ENCODE data around the gene UQCRH. TPM values are rescaled to one million over a fixed set of nuclear protein-coding genes. Genes with fewer than 3 reads are reported as not detected.
"Not testable (repeated sequence)": the region's sequence is repeated elsewhere in the genome, so short reads cannot be mapped to it uniquely, and the experiment has no call there.

UQCRH gene
- polyA plus RNA-seq, 3 donors, result 468 to 505 (median 473) TPM

- no peak for DNase-seq (ENCODE audit: low read depth in 3 of 3, low spot score in 2 of 3)
These were observed 5.1 kb upstream of the UQCRH start for GRCh38 chr1:46298387-46298786.

- no peak for DNase-seq (ENCODE audit: low read depth in 3 of 3, low spot score in 2 of 3)
These were observed 2.7 kb upstream of the UQCRH start for GRCh38 chr1:46300673-46301405.

GRCh38 chr1:46301406-46301807 lies 2.1 kb upstream of the UQCRH start:
- DNase-seq (ENCODE audit: low read depth in 3 of 3, low spot score in 2 of 3), result peak in 2 of 3 donors; percentile 10 to 15

DNA sequence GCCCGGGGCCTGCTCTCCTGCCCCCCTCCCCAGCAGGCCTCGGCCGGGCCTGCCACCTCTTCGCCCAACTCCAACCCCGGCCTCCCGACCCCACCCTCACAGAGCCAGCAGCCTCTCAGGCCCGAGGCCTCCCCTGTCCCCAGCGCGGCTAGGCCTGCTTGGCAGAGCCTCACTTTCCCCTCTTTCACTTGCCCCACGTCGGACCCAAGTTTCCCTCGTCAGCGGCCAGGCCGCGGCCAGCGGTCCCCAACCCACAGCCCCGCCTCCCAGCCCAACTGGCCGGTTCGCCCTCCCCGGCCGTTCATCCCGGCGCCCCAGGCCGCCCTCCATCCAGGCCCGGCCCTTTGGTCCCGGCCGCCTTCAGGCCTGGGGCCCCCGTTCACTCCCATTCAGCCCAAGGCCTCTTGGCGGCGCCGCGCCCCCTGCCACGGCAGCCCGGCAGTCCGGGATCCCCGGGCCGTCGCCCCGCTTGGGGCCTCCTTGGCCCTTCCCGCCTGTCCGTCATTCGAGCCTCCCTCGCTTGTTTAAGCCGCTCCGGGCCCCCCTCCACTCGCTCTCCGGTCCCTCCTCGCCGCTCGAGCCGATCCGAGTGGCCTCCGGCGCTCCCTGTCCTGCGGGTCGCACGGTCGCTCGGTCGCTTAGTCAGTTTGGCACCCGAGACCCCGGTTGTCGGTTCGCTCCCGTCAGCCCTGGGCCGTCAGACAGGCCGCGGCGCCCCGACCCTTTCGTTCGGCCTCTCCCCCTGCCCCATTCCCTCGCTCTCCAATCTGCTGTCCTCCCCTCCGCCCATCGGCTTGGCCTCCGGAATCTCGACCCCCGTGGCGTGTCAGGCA lies 1.5 kb upstream of the UQCRH start:
- DNase-seq (ENCODE audit: low read depth in 3 of 3, low spot score in 2 of 3), result peak; percentile 29 to 51 (median 41)

GRCh38 chr1:46302641-46303037 lies 859 bp upstream of the UQCRH start:
- DNase-seq (ENCODE audit: low read depth in 3 of 3, low spot score in 2 of 3), result peak in 2 of 3 donors; percentile 25 to 29

DNA sequence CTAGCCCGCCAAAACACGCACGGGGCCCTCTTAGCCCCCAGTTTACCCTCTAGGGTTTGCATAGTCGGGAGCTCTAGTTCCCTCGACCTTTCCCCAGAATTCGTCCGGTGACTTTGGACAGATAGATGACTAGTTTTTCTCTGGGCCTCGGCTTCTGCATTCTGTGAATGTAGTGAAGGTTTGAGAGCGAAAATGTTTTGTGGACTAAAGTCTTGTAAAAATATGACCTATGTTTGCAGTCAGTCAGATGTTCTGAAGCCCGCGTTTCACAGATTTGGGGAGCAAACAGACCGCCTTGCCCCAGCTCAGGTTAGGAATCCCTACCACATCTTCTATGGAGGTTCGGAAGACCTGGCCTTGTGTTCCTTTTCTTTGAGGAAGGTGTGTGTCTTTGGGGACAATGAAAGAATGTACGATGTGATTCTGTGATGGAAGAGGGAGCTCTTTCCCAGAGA lies 401 bp downstream of the UQCRH start:
- DNase-seq (ENCODE audit: low read depth in 3 of 3, low spot score in 2 of 3), result no peak

DNA sequence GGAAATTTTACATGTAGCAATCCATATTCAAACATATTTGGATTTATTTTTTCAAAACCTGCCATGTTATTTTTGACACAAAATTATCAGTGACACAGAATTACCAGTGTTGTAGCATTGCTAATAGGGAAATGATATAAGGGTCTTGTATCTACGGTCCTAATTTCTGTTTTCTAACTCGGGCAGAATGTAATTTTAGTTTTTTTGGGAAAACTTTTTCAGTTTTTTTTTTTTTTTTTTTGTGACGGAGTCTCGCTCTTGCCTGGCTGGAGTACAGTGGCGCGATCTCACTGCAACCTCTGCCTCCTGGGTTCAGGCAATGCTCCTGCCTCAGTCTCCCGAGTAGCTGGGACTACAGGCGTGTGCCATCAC lies 2.6 kb downstream of the UQCRH start:
- DNase-seq (ENCODE audit: low read depth in 3 of 3, low spot score in 2 of 3), result no peak

DNA sequence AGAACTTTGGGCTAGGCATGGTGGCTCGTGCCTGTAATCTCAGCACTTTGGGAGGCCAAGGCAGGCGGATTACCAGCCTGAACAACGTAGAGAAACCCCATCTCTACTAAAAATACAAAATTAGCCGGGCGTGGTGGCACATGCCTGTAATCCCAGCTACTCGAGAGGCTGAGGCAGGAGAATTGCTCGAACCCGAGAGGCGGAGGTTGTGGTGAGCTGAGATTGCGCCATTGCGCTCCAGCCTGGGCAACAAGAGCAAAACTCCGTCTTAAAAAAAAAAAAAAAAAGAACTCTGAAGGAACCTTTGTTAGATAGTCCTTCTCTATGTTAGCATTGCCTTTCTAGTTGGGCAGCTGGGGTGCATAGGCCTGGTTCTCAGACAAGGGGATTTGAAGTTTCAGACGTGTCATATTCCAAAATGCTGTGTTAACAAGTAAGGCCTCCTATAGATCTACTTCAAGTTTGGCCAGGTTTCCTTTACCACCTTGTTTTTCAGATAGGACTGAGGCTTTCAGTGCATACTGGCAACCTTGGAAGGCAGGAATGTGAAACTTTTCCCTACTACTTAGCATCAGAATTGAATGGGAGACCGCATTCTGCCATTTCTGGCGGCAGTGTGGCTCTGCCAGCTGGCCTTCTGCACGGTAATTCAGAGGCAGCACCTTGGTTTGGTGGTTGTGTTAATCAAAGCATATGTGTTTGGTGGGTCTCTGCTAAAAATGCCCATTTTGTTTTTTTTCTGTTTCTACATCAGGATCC lies 6.1 kb downstream of the UQCRH start:
- DNase-seq (ENCODE audit: low read depth in 3 of 3, low spot score in 2 of 3), result no peak

DNA sequence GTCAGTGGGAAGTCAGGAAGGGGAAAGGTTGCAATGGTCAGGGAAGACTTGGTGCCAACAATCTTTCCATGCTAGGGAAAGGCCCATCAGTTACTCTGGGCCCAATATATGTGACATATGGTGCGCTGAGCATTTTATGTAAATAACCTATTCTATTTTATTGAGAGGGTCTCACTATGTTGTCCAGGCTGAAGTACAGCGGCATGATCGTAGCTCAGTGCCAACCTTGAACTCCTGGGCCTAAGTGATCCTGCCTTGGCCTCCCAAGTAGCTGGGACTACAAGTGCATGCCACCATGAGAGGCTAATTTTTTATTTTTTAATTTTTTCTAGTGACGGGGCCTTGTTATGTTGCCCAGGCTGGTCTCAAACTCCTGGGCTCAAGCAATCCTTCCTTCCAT lies 6.8 kb downstream of the UQCRH start:
- DNase-seq (ENCODE audit: low read depth in 3 of 3, low spot score in 2 of 3), result no peak

GRCh38 chr1:46315669-46316403 lies 12.3 kb downstream of the UQCRH start:
- no peak for DNase-seq (ENCODE audit: low read depth in 3 of 3, low spot score in 2 of 3)

DNA sequence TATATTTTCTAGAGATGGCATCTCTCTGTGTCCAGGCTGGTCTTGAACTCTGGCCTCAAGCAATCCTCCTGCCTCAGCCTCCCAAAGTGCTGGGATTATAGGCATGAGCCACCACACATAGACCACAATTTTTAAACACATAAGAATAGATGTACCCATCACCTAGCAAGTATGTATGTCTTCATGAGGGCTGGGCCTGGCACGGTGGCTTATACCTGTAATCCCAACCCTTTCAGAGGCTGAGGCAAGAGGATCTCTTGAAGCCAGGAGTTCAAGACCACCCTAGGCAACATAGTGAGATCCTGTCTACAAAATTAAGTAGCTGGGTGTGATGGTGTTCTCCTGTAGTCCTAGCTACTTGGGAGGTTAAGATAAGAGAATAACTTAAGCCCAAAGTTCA lies 13.8 kb downstream of the UQCRH start:
- DNase-seq (ENCODE audit: low read depth in 3 of 3, low spot score in 2 of 3), result no peak

DNA sequence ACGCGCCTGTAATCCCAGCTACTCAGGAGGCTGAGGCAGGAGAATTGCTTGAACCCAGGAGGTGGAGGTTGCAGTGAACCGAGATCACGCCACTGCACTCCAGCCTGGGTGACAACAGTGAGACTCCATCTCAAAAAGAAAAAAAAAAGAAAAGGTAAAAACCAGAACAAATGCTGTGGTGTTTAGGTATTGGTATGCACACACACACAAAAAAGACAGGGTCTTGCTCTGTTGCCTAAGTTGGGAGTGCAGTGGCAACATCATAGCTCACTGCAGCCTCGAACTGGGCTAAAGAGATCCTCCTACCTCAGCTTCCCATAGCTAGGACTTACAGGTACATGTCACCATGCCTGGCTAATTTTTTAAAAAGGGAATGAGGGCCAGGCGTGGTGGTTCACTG lies 15.8 kb downstream of the UQCRH start:
- DNase-seq (ENCODE audit: low read depth in 3 of 3, low spot score in 2 of 3), result not testable (repeated sequence)

- not testable (repeated sequence) for DNase-seq (ENCODE audit: low read depth in 3 of 3, low spot score in 2 of 3)
These were observed 16.7 kb downstream of the UQCRH start for GRCh38 chr1:46319960-46320914.

GRCh38 chr1:46322191-46322590 lies 18.7 kb downstream of the UQCRH start:
- DNase-seq (ENCODE audit: low read depth in 3 of 3, low spot score in 2 of 3), result not testable (repeated sequence)

DNA sequence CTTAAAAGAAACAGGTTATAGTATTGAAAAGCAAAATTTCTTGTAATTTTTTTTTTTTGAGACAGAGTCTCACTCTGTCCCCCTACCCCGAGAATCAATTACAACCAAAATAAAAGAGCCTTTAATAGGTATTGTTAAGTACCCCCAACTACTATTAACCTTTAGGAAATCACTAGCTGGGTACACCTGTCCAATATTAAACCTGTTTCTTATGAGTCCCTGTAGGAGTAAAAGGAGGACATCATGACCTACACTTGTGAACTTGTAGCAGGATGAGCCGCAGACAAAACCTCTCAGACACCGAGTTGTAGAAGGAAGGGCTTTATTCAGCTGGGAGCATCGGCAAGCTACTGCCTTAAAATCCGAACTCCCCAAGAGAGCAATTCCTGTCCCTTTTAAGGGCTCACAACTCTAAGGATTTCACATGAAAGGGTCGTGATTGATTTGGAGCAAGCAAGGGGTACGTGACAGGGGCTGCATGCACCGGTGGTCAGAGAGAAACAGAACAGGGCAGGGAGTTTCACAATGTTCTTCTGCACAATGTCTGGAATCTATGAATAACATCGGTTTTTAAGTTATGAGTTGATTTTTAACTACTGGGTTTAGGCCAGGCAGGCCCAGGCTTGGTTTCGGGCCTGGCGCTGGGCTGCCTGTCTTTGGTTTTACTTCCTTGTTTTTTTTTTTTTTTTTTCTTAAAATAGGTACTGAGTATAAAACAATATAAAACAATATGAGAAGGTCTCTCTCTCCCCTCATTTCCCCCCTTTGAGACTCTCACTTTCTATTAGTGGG lies 22.0 kb downstream of the UQCRH start:
- not testable (repeated sequence) for DNase-seq (ENCODE audit: low read depth in 3 of 3, low spot score in 2 of 3)

DNA sequence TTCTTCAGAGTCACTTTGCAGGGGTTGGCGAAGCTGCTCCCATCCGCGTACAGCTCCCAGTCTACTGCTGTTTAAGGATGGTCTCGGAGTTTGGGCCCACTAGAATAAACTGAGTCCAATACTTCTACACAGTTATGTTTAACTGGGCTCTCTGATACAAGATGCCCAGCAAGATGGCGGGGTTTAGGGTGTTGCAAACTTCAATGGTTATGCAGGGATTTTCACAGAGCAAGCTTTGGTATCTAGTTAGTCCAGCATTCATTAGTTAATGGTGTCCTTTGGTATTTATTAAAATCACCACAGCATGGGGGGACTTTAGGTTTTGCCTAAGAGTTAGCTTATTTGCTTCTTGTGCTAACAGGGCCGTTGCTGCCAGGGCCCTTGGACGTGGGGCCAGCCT lies 24.7 kb downstream of the UQCRH start:
- not testable (repeated sequence) for DNase-seq (ENCODE audit: low read depth in 3 of 3, low spot score in 2 of 3)

DNA sequence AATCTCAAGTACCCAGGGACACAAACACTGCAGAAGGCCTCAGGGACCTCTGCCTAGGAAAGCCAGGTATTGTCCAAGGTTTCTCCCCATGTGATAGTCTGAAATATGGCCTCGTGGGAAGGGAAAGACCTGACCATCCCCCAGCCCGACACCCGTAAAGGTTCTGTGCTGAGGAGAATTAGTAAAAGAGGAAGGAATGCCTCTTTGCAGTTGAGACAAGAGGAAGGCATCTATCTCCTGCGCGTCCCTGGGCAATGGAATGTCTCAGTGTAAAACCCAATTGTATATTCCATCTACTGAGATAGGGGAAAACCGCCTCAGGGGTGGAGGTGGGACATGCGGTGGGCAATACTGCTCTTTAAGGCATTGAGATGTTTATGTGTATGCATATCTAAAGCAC lies 26.3 kb downstream of the UQCRH start:
- not testable (repeated sequence) for DNase-seq (ENCODE audit: low read depth in 3 of 3, low spot score in 2 of 3)

- not testable (repeated sequence) for DNase-seq (ENCODE audit: low read depth in 3 of 3, low spot score in 2 of 3)
These were observed 26.9 kb downstream of the UQCRH start for GRCh38 chr1:46330381-46330780.

Measured in right renal cortex interstitium (tissue), 3 donors.